ENCODE measurements around the gene CAPG.

Gene CAPG

DNA sequence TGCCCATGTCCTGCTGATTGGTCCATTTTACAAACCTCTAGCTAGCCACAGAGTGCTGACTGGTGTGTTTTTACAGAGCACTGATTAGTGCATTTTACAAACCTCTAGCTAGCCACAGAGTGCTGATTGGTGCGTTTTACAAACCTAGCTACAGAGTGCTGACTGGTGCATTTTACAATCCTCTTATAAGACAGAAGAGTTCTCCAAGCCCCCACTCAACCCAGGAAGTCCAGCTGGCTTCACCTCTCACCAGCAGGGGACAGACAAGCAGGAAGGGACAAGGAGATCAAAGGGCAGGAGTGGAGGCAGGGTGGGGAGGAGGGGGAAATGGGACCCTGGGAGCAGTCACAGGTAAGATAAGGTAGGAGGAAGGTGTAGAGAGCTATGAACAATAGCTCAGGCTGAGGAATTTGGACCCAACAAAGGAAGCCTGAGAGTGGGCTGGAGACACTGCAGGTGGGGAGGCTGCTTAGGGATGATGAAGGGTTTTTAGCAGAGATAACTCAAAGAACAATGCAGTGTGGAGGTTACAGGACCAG is 45.5 kb upstream of the CAPG start:
- Histone ChIP-seq H3K36me3 (ENCODE audit: control insufficient read depth, insufficient read depth, low read length) (no peaks in the 10 kb centered on the region), H3K27me3 (replicated peaks; ENCODE audit: control insufficient read depth, insufficient read depth, low read length) (no peaks in the 10 kb centered on the region), H3K4me3 (replicated peaks; ENCODE audit: low read depth, low read length) (no peak overlapping the region)
- no peak for TF ChIP-seq CTCF (IDR thresholded peaks at IDR 0.05; ENCODE audit: insufficient read depth, low read length, poor library complexity, severe bottlenecking)
- DNase-seq (ENCODE audit: extremely low read depth, insufficient read length): no peak

DNA sequence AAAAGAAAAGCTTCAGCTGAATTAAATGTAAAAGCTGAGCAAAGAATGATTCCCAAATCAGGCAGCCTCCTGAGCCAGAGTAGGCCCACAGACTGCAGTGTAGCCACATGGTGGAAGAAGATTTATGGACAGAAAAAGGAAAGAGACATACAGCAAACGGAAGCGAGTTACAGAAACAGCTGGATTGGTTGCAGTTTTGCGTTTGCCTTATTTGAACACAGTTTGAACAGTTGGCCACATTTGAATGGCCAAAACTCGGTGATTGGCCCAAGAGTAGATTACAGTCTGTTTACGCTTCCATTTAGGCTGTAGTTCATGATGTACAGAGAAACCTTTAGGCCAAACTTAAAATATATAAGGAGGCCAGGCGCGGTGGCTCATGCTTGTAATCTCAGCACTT is 43.4 kb upstream of the CAPG start:
- DNase-seq (ENCODE audit: extremely low read depth, insufficient read length): no peak
- Histone ChIP-seq H3K27me3 (replicated peaks; ENCODE audit: control insufficient read depth, insufficient read depth, low read length) (no peaks in the 10 kb centered on the region), H3K4me3 (replicated peaks; ENCODE audit: low read depth, low read length) (no peak overlapping the region), H3K36me3 (ENCODE audit: control insufficient read depth, insufficient read depth, low read length) (no peaks in the 10 kb centered on the region)
- TF ChIP-seq CTCF (IDR thresholded peaks at IDR 0.05; ENCODE audit: insufficient read depth, low read length, poor library complexity, severe bottlenecking): no peak

GRCh38 chr2:85452237-85452636 is 42.1 kb upstream of the CAPG start:
- Histone ChIP-seq H3K4me3 (replicated peaks; ENCODE audit: low read depth, low read length) (no peak overlapping the region), H3K27me3 (replicated peaks; ENCODE audit: control insufficient read depth, insufficient read depth, low read length) (no peaks in the 10 kb centered on the region), H3K36me3 (ENCODE audit: control insufficient read depth, insufficient read depth, low read length) (no peaks in the 10 kb centered on the region)
- TF ChIP-seq CTCF (IDR thresholded peaks at IDR 0.05; ENCODE audit: insufficient read depth, low read length, poor library complexity, severe bottlenecking): no peak
- no peak for DNase-seq (ENCODE audit: extremely low read depth, insufficient read length)

GRCh38 chr2:85449214-85449588 is 39.0 kb upstream of the CAPG start:
- no peaks in the 10 kb centered on the region for H3K27me3 ChIP-seq (replicated peaks; ENCODE audit: control insufficient read depth, insufficient read depth, low read length)
- no peak for TF ChIP-seq CTCF (IDR thresholded peaks at IDR 0.05; ENCODE audit: insufficient read depth, low read length, poor library complexity, severe bottlenecking)
- H3K4me3 ChIP-seq (replicated peaks; ENCODE audit: low read depth, low read length): no peak overlapping the region
- H3K36me3 ChIP-seq (ENCODE audit: control insufficient read depth, insufficient read depth, low read length): no peaks in the 10 kb centered on the region
- DNase-seq (ENCODE audit: extremely low read depth, insufficient read length): no peak

- TF ChIP-seq CTCF (IDR thresholded peaks at IDR 0.05; ENCODE audit: insufficient read depth, low read length, poor library complexity, severe bottlenecking): no peak
- no peaks in the 10 kb centered on the region for H3K36me3 ChIP-seq (ENCODE audit: control insufficient read depth, insufficient read depth, low read length)
These were observed 38.5 kb upstream of the CAPG start for GRCh38 chr2:85448461-85449213.

More at GRCh38 chr2:85448461-85449213, 38.5 kb upstream of the CAPG start:
- H3K4me3 ChIP-seq (replicated peaks; ENCODE audit: low read depth, low read length): no peak overlapping the region
- DNase-seq (ENCODE audit: extremely low read depth, insufficient read length): no peak
- no peaks in the 10 kb centered on the region for H3K27me3 ChIP-seq (replicated peaks; ENCODE audit: control insufficient read depth, insufficient read depth, low read length)

Measured in GM06990 (cell line).